ENCODE data around the gene SPATA31D1.

Gene SPATA31D1

DNA sequence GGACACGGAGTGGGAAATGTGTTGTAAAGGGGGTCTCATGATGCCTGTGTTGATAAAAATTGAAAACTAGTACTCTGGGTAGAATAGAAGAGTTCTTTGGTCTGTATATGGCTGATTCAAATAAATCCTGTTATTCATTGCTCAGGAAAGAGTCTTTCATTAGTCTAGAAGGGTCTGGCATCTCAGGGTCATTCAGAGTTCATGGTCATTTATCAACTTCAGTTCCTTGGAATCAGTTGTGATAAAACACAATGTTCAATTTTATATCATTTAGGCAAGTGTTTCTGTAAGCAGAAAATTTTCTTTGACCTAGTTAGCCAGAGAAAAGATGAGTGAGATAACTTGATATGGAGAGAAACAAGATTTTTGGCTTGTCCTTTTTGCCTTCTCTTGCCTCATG is 36.3 kb downstream of the SPATA31D1 start:
- DNase-seq, result no peak

- DNase-seq, result no peak
Measured at GRCh38 chr9:82031538-82032280, 43.1 kb downstream of the SPATA31D1 start.

- DNase-seq, result no peak
Measured at GRCh38 chr9:82034956-82035731, 46.6 kb downstream of the SPATA31D1 start.

- no peak for DNase-seq
Measured at GRCh38 chr9:82036086-82036485, 47.5 kb downstream of the SPATA31D1 start.

DNA sequence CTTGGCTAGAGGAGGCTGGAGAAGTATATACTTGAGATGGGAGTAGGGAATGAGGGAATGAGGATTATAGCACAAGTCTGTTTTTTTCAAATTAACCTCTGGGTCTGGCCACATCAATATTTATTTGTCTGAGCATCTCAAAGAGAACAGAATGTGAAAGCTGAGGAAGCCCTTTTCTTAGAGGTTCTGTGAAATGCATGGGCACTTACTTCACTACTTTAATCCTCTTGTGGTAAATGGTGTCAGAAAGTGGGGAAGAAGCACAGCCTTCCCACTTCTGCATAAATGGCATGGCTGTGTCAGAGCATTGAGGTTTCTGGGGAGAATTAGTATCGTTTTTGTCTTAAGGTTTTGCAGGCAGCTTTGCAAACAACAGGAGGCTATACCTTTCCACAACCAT is 48.6 kb downstream of the SPATA31D1 start:
- DNase-seq, result no peak

- no peak for DNase-seq
Measured at GRCh38 chr9:82038897-82039296, 50.3 kb downstream of the SPATA31D1 start.

Measured in bone marrow (tissue), 2 donors.